B cell (primary cell): ENCODE results near the gene ZFYVE9. TPM values are rescaled to one million over a fixed set of nuclear protein-coding genes. Genes with fewer than 3 reads are reported as not detected.

ENCODE experiments used
- ATAC-seq: fragments of 200-7000 bp; cut with Tn5 transposase; one replicate; pipeline ENCODE4 v1.10.0; 2021; ENCODE audit warnings: low read depth, mild to moderate bottlenecking, moderate number of reproducible peaks, moderate library complexity
- CTCF ChIA-PET: fragments of 350-600 bp; sonication (Branson Sonifier 250); formaldehyde crosslinking; loops from one replicate; lab custom pipeline; 2021; ENCODE audit warnings: antibody characterized with exemption, inconsistent platforms; lab: Charles Lee
- POLR2A ChIA-PET: fragments of 350-600 bp; sonication (Branson Sonifier 250); formaldehyde crosslinking; loops from one replicate; lab custom pipeline; 2021; ENCODE audit warnings: antibody characterized with exemption; lab: Charles Lee
- DNase-seq: peaks from one replicate; pipeline ENCODE4 v3.0.0; 2013
- H2AFZ ChIP-seq: 2 replicates; pipeline ENCODE4 v1.6.1; 2012; ENCODE audit warnings: mild to moderate bottlenecking, low read depth, low read length; ENCODE audit not compliant: insufficient read depth, poor library complexity, severe bottlenecking
- H3K27ac ChIP-seq, 2 donors: 1 replicate in 1 of 2; 2 replicates in 1 of 2; pipeline ENCODE4 v1.5.1; 2012 to 2013; ENCODE audit warnings: low read length in 2 of 2, mild to moderate bottlenecking in 2 of 2, moderate library complexity in 1 of 2
- H3K27me3 ChIP-seq, 4 experiments: fragments of 200-600 bp in 1 of 4; sonication (generic) in 1 of 4; replicated peaks in 1 of 4; 1 replicate in 2 of 4; 2 replicates in 2 of 4; pipeline versions ENCODE4 v1.6.1 to v1.7.0; 2013 to 2016; ENCODE audit warnings: low read length in 3 of 4, mild to moderate bottlenecking in 2 of 4, mixed read lengths in 1 of 4, moderate library complexity in 1 of 4; ENCODE audit not compliant: insufficient read depth in 4 of 4, control insufficient read depth in 3 of 4; ENCODE audit errors: control extremely low read depth in 1 of 4
- H3K36me3 ChIP-seq, 2 experiments: replicated peaks in 1 of 2; 1 replicate in 1 of 2; 2 replicates in 1 of 2; pipeline versions ENCODE4 v1.6.1 to v1.7.1; 2013; ENCODE audit warnings: low read length in 1 of 2; ENCODE audit not compliant: insufficient read depth in 2 of 2, control insufficient read depth in 1 of 2; ENCODE audit errors: control extremely low read depth in 1 of 2, extremely low read depth in 1 of 2
- H3K4me1 ChIP-seq, 2 donors: fragments of 200-600 bp in 1 of 2; sonication (generic) in 1 of 2; 1 replicate in 1 of 2; 2 replicates in 1 of 2; pipeline versions ENCODE4 v1.5.1 to v1.6.1; 2013 to 2017; ENCODE audit warnings: low read length in 2 of 2; ENCODE audit not compliant: control insufficient read depth in 2 of 2, insufficient read depth in 2 of 2
- H3K4me2 ChIP-seq: replicated peaks from 2 replicates; pipeline ENCODE3; 2012; ENCODE audit warnings: mild to moderate bottlenecking, low read depth, low read length; ENCODE audit not compliant: poor library complexity, severe bottlenecking
- H3K4me3 ChIP-seq, 5 experiments: fragments of 200-600 bp in 1 of 5; sonication (generic) in 1 of 5; 1 replicate in 3 of 5; 2 replicates in 2 of 5; pipeline versions ENCODE4 v1.5.1 to v1.7.0; 2011 to 2016; ENCODE audit warnings: low read length in 4 of 5, mild to moderate bottlenecking in 4 of 5, low read depth in 2 of 5, control low read depth in 1 of 5, moderate library complexity in 1 of 5; ENCODE audit not compliant: insufficient read depth in 1 of 5; ENCODE audit errors: control extremely low read depth in 1 of 5, extremely low read depth in 1 of 5
- H3K79me2 ChIP-seq: fragments of 200-600 bp; sonication (generic); one replicate; pipeline ENCODE4 v1.6.0; 2016; ENCODE audit warnings: low read length; ENCODE audit not compliant: control insufficient read depth, insufficient read depth
- H3K9ac ChIP-seq: fragments of 200-600 bp; sonication (generic); 2 replicates; pipeline ENCODE4 v1.6.1; 2017; ENCODE audit warnings: mild to moderate bottlenecking, low read length, moderate library complexity
- H3K9me3 ChIP-seq, 3 donors: one replicate each; pipeline versions ENCODE4 v1.6.1 to v1.7.1; 2013; ENCODE audit warnings: low read length in 2 of 3; ENCODE audit not compliant: control insufficient read depth in 2 of 3, insufficient read depth in 1 of 3; ENCODE audit errors: control extremely low read depth in 1 of 3
- H4K20me1 ChIP-seq: 2 replicates; pipeline ENCODE4 v1.6.0; 2012; ENCODE audit warnings: mild to moderate bottlenecking, low read length; ENCODE audit not compliant: insufficient read depth, control insufficient read depth, poor library complexity, severe bottlenecking
- H3K27ac Mint-ChIP-seq: one replicate; pipeline ENCODE4 v1.8.0; 2021; ENCODE audit warnings: mixed read lengths
- H3K27me3 Mint-ChIP-seq: one replicate; pipeline ENCODE4 v1.8.0; 2021; ENCODE audit warnings: mixed read lengths
- H3K4me1 Mint-ChIP-seq: one replicate; pipeline ENCODE4 v1.8.0; 2021; ENCODE audit warnings: mixed read lengths
- H3K4me3 Mint-ChIP-seq: one replicate; pipeline ENCODE4 v1.8.0; 2021; ENCODE audit warnings: mixed read lengths
- H3K9me3 Mint-ChIP-seq: one replicate; pipeline ENCODE4 v1.8.0; 2022; ENCODE audit warnings: mixed read lengths; ENCODE audit not compliant: insufficient read depth
- EZH2 ChIP-seq: IDR thresholded peaks from 2 replicates; pipeline ENCODE4 v1.6.1; 2012; ENCODE audit warnings: borderline replicate concordance, low read depth, mild to moderate bottlenecking, moderate library complexity, low read length; ENCODE audit not compliant: insufficient read depth, poor library complexity, severe bottlenecking
- WGBS: methylation state at CpG from one replicate; pipeline ENCODE4 v1.1.5; 2013; ENCODE audit warnings: missing lambda C conversion rate; ENCODE audit not compliant: insufficient coverage; 5-methylcytosine and 5-hydroxymethylcytosine counted together
- intact Hi-C: fragments of 100-400 bp; cut with micrococcal nuclease; formaldehyde crosslinking; loops from one replicate; pipeline ENCODE4 v1.10.0; 2022
- polyA plus RNA-seq: library from polyadenylated mRNA; depleted of rRNA; stranded (reverse); fragments of >200 nt; gene quantifications from 2 replicates; pipeline ENCODE4 v1.2.3, GENCODE V29; 2012
- total RNA-seq, 2 donors: library from RNA; stranded (reverse); fragments of 120-200 nt in 1 of 2; gene quantifications; 1 replicate in 1 of 2; 2 replicates in 1 of 2; pipeline versions ENCODE4 v1.2.3 to v1.2.4, GENCODE V29; 2013 to 2022
- TF ChIP-seq, protein P1 (sequence below): fragments of 200-600 bp; IDR thresholded peaks from one replicate; pipeline ENCODE4 v1.8.0; 2022; ENCODE audit warnings: antibody characterized with exemption, mild to moderate bottlenecking

Gene ZFYVE9
- total and polyA plus RNA-seq, 2 donors (not counting 1 experiment from before 2014, with no cell fraction given), result 0.16 to 3.3 TPM

DNA sequence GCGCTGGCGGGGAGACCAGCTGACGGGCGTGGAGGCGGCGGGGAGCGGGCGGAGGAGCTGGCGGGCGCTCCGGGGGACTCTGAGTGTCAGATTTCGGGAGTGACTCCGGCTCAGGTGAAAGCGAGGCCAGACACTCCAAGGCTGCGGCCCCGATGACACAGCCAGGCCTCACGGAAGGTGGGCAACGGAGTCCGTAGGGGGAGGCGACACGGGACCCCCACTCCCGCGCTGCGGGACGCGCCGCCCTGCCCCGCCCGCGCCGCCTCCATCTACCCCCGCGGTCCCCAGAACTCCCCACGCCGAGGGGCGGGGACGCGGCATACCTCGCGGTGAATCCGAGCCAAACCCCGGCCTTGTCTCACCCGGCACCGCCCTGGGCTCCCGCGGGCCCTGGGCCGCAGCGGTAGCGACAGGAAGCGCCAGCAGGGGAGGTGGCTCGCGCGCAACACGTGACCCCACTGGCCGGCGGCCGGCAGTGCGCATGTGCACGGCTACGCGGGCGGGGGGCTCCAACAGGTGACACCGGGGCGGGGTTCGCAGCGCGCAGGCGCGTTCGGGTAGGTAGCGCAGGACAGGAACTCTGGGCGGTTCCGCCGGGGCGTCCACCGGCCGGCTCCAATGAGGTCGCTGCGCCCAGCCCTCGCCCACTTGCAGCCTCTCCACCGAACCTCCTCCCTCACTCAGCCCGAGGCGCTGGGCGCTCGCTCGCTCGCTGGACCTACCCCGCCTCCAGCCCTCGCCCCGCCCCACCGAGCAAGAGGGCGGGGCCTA is 224.0 kb downstream of the ZFYVE9 start, which contains the start of gene CC2D1B:
Gene CC2D1B (minus strand): TSS at position 460 of the 771 bp plus-strand sequence. CDS start 1,585 bp downstream, outside the sequence.
- WGBS, result under 1% methylated on average over 87 of the region's 92 CpGs
- DNase-seq (peak; percentile 100), ATAC-seq (peak; percentile 92)
- peak within 1 kb of the TSS; percentile 73 to 88 (median 79) for H3K4me3 ChIP-seq
- H3K79me2 ChIP-seq, result peaks cover 26% of the 10 kb centered on the region
- intact Hi-C loops, result loop anchor here (1.0 to 10.0 kb wide), 13 partner anchors 38 to 1579 kb away; partner anchors contain the start of genes BTF3L4, CPT2, IFT25 and LRP8
- peaks cover 18% of the 10 kb centered on the region for H4K20me1 ChIP-seq
- Mint-ChIP-seq H3K4me1 (peaks cover 34% of the 10 kb centered on the region), H3K27me3 (peaks cover 4% of the 10 kb centered on the region), H3K9me3 (no peaks in the 10 kb centered on the region), H3K27ac (peak within 1 kb of the TSS; percentile 93), H3K4me3 (peak within 1 kb of the TSS; percentile 96)
- H3K4me1 ChIP-seq, result peaks cover 18 to 20% of the 10 kb centered on the region in 2 donors
- POLR2A ChIA-PET, result interaction anchor here (1.0 to 1.5 kb wide), 2 partner anchors 38 to 310 kb away, joined by 3 to 10 read pairs; partner anchors contain the start of genes BTF3L4, ORC1 and PRPF38A
- peak within 1 kb of the TSS; percentile 92 for H2AFZ ChIP-seq
- H3K4me2 ChIP-seq, result peak within 1 kb of the TSS; percentile 86
- H3K27ac ChIP-seq, result peak within 1 kb of the TSS; percentile 71 to 90
- H3K9me3 ChIP-seq, result no peaks in the 10 kb centered on the region
- CTCF ChIA-PET, result interaction anchor here (1.0 to 2.6 kb wide), 4 partner anchors 39 to 469 kb away, joined by 3 to 18 read pairs (median 4); partner anchors contain the start of genes ORC1 and PRPF38A
- peak within 1 kb of the TSS; percentile 91 for H3K9ac ChIP-seq
- TF ChIP-seq EZH2, result no peak
- TF ChIP-seq, protein P1, sequence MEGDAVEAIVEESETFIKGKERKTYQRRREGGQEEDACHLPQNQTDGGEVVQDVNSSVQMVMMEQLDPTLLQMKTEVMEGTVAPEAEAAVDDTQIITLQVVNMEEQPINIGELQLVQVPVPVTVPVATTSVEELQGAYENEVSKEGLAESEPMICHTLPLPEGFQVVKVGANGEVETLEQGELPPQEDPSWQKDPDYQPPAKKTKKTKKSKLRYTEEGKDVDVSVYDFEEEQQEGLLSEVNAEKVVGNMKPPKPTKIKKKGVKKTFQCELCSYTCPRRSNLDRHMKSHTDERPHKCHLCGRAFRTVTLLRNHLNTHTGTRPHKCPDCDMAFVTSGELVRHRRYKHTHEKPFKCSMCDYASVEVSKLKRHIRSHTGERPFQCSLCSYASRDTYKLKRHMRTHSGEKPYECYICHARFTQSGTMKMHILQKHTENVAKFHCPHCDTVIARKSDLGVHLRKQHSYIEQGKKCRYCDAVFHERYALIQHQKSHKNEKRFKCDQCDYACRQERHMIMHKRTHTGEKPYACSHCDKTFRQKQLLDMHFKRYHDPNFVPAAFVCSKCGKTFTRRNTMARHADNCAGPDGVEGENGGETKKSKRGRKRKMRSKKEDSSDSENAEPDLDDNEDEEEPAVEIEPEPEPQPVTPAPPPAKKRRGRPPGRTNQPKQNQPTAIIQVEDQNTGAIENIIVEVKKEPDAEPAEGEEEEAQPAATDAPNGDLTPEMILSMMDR, result no peak
- H3K36me3 ChIP-seq, result peaks cover 0 to 24% of the 10 kb centered on the region in 2 experiments
- no peaks in the 10 kb centered on the region for H3K27me3 ChIP-seq
